Neural progenitor cell (in vitro differentiated cells): ENCODE data around the gene MRPS9.

Experiments
- EZH2 ChIP-seq: fragments of 200-600 bp; sonication (generic); IDR thresholded peaks from 2 replicates; pipeline ENCODE4 v1.6.1; 2017; ENCODE audit warnings: antibody characterized with exemption, mild to moderate bottlenecking, moderate library complexity
- EZH2phosphoT487 ChIP-seq: fragments of 200-600 bp; sonication (generic); IDR thresholded peaks from 2 replicates; pipeline ENCODE4 v1.6.1; 2017; ENCODE audit warnings: antibody characterized with exemption
- TF ChIP-seq, protein P1 (sequence below): fragments of 200-600 bp; sonication (generic); IDR thresholded peaks from 2 replicates; pipeline ENCODE4 v1.5.1; 2017; ENCODE audit warnings: antibody characterized with exemption, mild to moderate bottlenecking

- TF ChIP-seq EZH2phosphoT487: no peak
- TF ChIP-seq, protein P1, sequence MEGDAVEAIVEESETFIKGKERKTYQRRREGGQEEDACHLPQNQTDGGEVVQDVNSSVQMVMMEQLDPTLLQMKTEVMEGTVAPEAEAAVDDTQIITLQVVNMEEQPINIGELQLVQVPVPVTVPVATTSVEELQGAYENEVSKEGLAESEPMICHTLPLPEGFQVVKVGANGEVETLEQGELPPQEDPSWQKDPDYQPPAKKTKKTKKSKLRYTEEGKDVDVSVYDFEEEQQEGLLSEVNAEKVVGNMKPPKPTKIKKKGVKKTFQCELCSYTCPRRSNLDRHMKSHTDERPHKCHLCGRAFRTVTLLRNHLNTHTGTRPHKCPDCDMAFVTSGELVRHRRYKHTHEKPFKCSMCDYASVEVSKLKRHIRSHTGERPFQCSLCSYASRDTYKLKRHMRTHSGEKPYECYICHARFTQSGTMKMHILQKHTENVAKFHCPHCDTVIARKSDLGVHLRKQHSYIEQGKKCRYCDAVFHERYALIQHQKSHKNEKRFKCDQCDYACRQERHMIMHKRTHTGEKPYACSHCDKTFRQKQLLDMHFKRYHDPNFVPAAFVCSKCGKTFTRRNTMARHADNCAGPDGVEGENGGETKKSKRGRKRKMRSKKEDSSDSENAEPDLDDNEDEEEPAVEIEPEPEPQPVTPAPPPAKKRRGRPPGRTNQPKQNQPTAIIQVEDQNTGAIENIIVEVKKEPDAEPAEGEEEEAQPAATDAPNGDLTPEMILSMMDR: peak; percentile 67
- no peak for TF ChIP-seq EZH2
These were observed 81.1 kb downstream of the MRPS9 start for GRCh38 chr2:105118960-105119359.
